Breast epithelium (tissue), 3 donors: ENCODE results near the gene WWP2.

Experiments
- POLR2A ChIP-seq: fragments of 450-650 bp; IDR thresholded peaks from one replicate; pipeline ENCODE4 v1.6.1; 2016; ENCODE audit warnings: antibody characterized with exemption, mild to moderate bottlenecking, moderate library complexity
- POLR2AphosphoS5 ChIP-seq, 3 donors: sonication (generic); formaldehyde crosslinking; IDR thresholded peaks; one replicate each; pipeline ENCODE4 v1.6.1; 2017; ENCODE audit warnings: antibody characterized with exemption in 3 of 3
- TF ChIP-seq, protein P1 (sequence below), 3 donors: fragments of 450-650 bp; IDR thresholded peaks; one replicate each; pipeline ENCODE4 v1.5.1; 2016 to 2017; ENCODE audit warnings: antibody characterized with exemption in 3 of 3, mild to moderate bottlenecking in 3 of 3, moderate library complexity in 3 of 3

DNA sequence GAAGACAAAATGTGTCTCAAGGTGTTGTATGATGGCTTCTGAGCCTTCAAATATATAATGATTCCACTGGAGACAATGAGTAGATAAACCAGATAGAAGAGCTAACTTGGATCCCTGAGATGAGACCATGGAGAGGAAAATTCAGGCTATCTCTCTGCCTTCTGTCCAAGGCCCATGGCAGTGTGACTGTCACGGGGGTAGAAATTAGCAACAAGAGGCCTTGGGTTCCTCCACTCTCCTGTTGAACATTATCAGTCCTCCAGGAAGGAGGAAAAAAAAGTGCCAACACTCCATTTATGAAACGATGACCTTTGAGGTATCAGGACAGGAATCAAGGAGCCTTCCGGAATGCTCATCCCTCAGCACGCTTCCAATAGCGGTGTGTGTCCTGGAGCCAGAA lies 75.2 kb downstream of the WWP2 start:
- TF ChIP-seq, protein P1, sequence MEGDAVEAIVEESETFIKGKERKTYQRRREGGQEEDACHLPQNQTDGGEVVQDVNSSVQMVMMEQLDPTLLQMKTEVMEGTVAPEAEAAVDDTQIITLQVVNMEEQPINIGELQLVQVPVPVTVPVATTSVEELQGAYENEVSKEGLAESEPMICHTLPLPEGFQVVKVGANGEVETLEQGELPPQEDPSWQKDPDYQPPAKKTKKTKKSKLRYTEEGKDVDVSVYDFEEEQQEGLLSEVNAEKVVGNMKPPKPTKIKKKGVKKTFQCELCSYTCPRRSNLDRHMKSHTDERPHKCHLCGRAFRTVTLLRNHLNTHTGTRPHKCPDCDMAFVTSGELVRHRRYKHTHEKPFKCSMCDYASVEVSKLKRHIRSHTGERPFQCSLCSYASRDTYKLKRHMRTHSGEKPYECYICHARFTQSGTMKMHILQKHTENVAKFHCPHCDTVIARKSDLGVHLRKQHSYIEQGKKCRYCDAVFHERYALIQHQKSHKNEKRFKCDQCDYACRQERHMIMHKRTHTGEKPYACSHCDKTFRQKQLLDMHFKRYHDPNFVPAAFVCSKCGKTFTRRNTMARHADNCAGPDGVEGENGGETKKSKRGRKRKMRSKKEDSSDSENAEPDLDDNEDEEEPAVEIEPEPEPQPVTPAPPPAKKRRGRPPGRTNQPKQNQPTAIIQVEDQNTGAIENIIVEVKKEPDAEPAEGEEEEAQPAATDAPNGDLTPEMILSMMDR (IDR thresholded peaks at IDR 0.05) = no peak
- TF ChIP-seq POLR2A (no peak), POLR2AphosphoS5 (IDR thresholded peaks at IDR 0.05) (no peak)
